Measurements from ENCODE around the gene KRT35. TPM values are rescaled to one million over a fixed set of nuclear protein-coding genes. Genes with fewer than 3 reads are reported as not detected.
A peak's percentile ranks its signal among the peaks of the same experiment; 100 is the strongest.

The KRT35 gene
- total RNA-seq, result not detected

DNA sequence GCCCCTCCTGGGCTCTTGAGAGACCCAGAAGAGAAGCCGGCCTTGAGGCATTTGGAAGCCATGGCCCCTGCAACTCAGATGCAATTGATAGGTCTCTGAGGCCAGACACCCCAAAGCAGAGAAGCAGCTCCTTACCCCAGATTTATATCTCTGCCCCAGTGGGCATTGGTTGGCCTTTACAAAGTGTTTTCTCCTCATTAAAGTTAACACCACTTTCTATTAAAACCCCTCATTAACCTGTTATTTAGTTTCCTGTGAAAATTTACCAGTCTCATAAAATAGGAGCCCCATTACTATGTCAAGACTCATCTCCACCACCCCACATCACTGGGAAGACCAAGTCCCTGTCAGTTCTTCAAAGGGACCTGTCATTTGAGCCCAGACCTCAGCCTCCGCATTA, at the start of gene KRT35:
Gene KRT35, minus strand, starts transcription at position 116 of the 400 bp plus-strand sequence. Its CDS starts 54 bp downstream, at position 62.
- no peak within 1 kb of the TSS for H3K27ac ChIP-seq

DNA sequence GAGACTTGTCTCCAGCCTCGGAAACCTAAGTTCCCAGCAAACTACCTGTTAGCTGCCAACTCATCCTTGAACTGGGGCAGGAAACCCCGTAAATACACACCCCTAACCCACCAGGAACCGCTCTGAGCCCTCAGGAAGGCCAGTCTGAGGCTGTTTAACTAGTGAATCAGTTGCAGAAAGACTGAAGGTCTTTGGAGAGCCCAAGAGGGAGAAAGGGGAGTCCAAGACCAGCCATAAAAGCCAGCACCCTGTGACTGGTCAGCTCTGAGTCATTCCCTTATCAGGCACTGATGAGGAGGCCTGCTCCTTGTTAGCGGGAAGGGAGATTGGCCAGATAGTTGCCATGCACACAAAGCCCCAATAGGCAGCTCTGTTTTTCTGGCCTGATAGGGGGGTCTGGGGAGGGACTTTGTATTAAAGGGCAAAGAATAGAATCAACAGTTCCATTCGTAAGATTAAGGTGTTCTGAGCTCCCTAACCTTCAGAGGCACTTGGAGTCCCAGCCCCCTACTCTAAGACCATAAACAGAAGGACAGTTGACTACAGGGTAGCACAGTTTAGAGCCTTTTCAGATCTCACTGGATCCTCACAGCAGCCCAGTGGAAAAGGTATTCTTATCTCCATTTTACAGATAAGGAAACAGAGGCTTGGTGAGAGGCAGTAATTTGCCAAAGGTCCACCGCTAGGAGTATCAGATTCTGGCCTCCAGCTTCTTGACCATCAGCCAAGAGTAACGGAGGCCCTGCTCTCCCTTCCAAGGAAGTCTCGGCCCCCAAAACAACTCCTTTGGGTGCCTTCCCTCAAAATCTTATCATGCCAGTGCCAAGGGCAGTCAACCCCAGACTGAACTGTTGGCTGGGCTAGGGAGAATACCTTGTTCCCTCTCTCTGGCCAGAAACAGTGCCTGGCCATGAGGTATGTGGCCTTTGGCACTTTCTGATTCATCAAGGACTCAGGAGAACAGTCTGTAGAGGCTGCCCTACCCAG, 49.4 kb upstream of the KRT35 start:
- no peaks in the 10 kb centered on the region for H3K36me3 ChIP-seq
- peak; percentile 67 to 90 for DNase-seq
- H3K27ac ChIP-seq, result peak overlapping the region; percentile 82 to 86
- TF ChIP-seq, protein P1, sequence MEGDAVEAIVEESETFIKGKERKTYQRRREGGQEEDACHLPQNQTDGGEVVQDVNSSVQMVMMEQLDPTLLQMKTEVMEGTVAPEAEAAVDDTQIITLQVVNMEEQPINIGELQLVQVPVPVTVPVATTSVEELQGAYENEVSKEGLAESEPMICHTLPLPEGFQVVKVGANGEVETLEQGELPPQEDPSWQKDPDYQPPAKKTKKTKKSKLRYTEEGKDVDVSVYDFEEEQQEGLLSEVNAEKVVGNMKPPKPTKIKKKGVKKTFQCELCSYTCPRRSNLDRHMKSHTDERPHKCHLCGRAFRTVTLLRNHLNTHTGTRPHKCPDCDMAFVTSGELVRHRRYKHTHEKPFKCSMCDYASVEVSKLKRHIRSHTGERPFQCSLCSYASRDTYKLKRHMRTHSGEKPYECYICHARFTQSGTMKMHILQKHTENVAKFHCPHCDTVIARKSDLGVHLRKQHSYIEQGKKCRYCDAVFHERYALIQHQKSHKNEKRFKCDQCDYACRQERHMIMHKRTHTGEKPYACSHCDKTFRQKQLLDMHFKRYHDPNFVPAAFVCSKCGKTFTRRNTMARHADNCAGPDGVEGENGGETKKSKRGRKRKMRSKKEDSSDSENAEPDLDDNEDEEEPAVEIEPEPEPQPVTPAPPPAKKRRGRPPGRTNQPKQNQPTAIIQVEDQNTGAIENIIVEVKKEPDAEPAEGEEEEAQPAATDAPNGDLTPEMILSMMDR (IDR thresholded peaks at IDR 0.05), result no peak
- peak; percentile 7 to 36 for TF ChIP-seq POLR2A (IDR thresholded peaks at IDR 0.05)
- no peaks in the 10 kb centered on the region for H3K9me3 ChIP-seq
- intact Hi-C loops (cut with DNase I; ENCODE audit: low total_unique reads), result no loop called here
- H3K27me3 ChIP-seq, result no peaks in the 10 kb centered on the region
- no peaks in the 10 kb centered on the region for H3K4me1 ChIP-seq
- H3K4me3 ChIP-seq, result no peak overlapping the region

More for the DNA sequence above, at the start of gene KRT35:
- Histone ChIP-seq H3K4me3 (no peak within 1 kb of the TSS), H3K27me3 (no peaks in the 10 kb centered on the region), H3K9me3 (no peaks in the 10 kb centered on the region), H3K36me3 (no peaks in the 10 kb centered on the region), H3K4me1 (no peaks in the 10 kb centered on the region)
- intact Hi-C loops (cut with DNase I; ENCODE audit: low total_unique reads), result no loop called here
- DNase-seq, result no peak
- no peak for TF ChIP-seq POLR2A (IDR thresholded peaks at IDR 0.05)
- TF ChIP-seq, protein P1 (IDR thresholded peaks at IDR 0.05), result no peak

- no peak overlapping the region for H3K4me3 ChIP-seq
- peak overlapping the region; percentile 82 to 86 for H3K27ac ChIP-seq
- no peaks in the 10 kb centered on the region for H3K27me3 ChIP-seq
- no peak for DNase-seq
- H3K4me1 ChIP-seq, result no peaks in the 10 kb centered on the region
- TF ChIP-seq, protein P1 (IDR thresholded peaks at IDR 0.05), result no peak
- no peak for TF ChIP-seq POLR2A (IDR thresholded peaks at IDR 0.05)
- H3K36me3 ChIP-seq, result no peaks in the 10 kb centered on the region
- intact Hi-C loops (cut with DNase I; ENCODE audit: low total_unique reads), result no loop called here
- no peaks in the 10 kb centered on the region for H3K9me3 ChIP-seq
Measured at GRCh38 chr17:41529491-41529915, 48.6 kb upstream of the KRT35 start.

GRCh38 chr17:41528959-41529353, 48.0 kb upstream of the KRT35 start:
- no peaks in the 10 kb centered on the region for H3K4me1 ChIP-seq
- H3K9me3 ChIP-seq, result no peaks in the 10 kb centered on the region
- intact Hi-C loops (cut with DNase I; ENCODE audit: low total_unique reads), result no loop called here
- no peak for DNase-seq
- TF ChIP-seq, protein P1 (IDR thresholded peaks at IDR 0.05), result no peak
- no peak for TF ChIP-seq POLR2A (IDR thresholded peaks at IDR 0.05)
- no peaks in the 10 kb centered on the region for H3K36me3 ChIP-seq
- no peak overlapping the region for H3K4me3 ChIP-seq
- H3K27ac ChIP-seq, result peak overlapping the region; percentile 82 to 86
- H3K27me3 ChIP-seq, result no peaks in the 10 kb centered on the region
